GM18519 (cell line): ENCODE measurements around the gene TMEM14A.
"Not testable (repeated sequence)": the region's sequence is repeated elsewhere in the genome, so short reads cannot be mapped to it uniquely, and the experiment has no call there.

Source experiments
- ATAC-seq: cut with Tn5 transposase; IDR thresholded peaks from one replicate; pipeline ENCODE4 v1.9.1; 2021; ENCODE audit warnings: mild to moderate bottlenecking, moderate library complexity; ENCODE audit not compliant: unreplicated experiment, low FRiP score

Gene TMEM14A

DNA sequence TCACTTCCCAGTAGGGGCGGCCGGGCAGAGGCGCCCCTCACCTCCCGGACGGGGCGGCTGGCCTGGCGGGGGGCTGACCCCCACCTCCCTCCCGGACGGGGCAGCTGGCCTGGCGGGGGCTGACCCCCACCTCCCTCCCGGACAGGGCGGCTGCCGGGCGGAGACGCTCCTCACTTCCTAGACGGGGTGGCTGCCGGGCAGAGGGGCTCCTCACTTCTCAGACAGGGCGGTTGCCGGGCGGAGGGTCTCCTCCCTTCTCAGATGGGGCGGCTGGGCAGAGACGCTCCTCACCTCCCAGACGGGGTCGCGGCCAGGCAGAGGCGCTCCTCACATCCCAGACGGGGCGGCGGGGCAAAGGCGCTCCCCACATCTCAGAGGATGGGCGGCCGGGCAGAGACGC lies 15.0 kb upstream of the TMEM14A start:
- not testable (repeated sequence) for ATAC-seq

DNA sequence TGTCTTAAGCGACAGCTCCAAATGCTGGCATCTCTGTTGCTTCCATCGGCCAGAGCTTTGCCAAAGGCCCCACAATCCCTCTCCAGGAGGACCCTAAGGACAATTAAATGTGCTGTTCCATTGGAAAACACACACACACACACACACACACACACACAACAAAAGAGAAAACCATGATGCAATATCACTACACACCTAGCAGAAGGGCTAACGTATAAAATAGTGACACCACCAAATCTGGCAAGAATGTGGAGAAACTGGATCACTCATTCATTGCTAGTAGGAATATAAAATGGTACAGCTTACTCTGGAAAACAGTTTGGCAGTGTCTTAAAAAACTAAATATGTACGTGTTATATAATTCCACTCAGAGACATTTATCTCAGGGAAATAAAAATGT lies 13.0 kb upstream of the TMEM14A start:
- no peak for ATAC-seq

DNA sequence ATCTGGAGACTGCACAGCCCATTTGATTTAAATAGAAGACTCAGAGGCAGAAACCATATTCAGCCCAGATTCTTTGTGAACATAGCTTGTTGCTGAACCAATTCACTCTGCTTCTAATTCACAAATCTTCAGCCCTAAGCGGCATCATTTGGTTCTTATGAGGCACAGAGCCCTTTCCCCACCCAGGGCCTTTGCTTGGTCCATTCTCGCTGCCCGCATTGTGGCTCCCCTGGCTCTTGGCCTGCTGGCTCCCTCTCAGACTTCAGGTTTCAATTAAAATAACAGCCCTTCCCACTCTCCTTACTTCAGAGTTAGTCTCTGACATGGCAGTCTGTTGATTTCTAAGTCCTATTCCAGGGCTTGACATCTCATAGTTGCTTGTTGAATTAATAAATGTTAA lies 9.4 kb upstream of the TMEM14A start:
- no peak for ATAC-seq

DNA sequence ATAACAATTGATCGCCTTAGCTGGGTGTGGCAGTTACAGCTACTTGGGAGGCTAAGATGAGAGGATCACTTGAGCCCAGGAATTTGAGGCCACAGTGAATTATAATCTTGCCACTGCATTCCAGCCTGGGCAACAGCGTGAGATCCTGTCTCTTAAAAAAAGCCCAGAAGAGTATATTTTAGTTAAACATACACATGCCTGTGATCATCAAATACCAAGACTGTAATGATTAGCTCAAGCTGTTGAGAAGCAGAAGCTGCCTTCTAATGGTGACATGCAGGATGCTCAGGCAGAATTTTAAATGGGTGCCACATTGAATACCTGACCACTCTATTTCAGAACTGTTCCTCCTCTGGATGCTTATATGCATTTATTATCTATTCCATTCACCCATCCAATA lies 8.9 kb upstream of the TMEM14A start:
- ATAC-seq: no peak

DNA sequence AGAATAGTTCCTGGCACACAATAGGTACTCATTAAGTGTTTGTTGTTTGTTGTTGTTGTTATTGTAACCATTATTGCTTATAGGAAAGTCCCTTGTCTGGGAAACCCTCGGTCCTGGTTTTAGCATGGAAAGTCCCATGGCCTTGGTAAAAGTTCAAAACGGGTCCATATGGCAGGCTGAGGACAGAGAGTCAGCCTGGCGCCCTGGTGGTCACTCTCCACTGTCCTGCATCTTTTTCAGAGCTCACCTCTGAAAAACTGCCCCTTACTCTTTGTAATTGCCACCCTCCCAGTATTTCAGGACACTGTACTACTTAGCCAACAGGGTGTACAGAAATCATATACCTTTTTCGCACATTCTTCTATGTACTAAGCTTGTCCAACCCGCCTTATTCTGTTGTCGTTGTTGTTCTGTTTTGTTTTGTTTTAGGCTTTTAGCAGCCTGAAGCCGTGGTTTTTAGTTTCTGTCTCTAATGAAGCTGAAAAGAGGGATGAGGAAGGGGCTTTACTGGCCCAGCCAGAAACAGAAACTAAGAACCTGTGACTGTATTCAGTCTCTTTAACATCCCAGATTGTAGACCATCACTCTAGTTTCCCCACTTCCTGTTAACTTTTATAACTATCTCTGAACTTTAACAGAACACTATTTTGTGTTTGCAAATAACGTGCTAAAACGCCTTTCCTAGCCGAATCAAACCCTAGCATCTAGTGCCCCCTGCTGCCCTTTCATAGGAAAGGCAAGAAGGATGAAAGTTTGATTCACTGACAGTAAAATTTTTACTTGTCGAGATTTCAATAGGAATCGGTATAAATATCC lies 7.6 kb upstream of the TMEM14A start:
- ATAC-seq: no peak

DNA sequence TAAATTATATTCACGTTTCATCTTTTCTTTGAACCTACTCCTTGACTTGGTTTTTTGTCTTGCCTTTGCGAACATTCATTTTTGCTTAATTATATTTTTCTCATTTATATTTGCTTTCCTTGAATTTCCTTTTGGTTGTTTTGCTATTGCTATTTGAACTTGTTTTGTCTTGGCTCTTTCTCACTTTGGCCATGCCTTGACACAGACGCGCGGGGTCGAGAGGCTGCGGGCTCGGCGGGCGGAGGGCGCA lies 7.1 kb upstream of the TMEM14A start:
- ATAC-seq: no peak

DNA sequence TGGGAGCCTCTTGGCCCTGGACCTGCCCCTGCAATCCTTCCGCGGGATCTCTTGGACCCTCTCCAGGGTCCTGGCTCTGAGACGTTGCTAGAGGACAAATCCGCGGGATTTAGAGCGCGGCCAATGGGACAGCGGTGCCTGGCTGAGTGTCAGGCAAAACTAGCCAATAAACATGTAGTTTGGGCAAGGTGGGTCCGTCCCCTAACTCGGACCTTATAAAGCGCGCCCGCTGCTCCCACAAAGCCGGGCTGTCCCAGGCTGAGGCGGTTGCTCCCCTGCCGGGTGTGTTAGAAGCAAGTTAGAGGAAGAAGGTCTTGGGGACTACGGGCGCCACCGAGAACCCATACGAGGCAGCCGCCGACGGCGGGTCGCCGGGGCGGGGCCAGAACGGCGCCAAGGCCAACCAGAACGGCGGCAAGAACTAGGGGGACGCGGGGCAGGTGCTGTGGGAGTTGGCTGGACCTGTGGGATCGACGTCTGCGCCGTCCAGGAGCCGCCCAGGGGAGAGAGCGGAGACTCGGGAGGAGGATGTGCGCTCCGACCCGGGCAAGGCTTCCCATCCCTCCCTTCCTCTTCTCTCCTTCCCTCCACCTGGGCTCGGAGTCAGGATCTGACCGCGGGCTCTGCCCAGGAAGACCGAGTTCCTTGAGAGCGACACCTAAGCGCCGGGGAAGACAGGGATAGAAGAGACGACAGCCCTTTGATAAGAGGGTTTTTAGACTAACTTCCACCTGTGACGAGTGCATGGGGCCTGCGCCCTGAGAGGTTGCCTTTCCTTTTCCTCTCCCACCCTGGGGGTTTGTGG lies 6.5 kb upstream of the TMEM14A start:
- peak; percentile 75 for ATAC-seq

DNA sequence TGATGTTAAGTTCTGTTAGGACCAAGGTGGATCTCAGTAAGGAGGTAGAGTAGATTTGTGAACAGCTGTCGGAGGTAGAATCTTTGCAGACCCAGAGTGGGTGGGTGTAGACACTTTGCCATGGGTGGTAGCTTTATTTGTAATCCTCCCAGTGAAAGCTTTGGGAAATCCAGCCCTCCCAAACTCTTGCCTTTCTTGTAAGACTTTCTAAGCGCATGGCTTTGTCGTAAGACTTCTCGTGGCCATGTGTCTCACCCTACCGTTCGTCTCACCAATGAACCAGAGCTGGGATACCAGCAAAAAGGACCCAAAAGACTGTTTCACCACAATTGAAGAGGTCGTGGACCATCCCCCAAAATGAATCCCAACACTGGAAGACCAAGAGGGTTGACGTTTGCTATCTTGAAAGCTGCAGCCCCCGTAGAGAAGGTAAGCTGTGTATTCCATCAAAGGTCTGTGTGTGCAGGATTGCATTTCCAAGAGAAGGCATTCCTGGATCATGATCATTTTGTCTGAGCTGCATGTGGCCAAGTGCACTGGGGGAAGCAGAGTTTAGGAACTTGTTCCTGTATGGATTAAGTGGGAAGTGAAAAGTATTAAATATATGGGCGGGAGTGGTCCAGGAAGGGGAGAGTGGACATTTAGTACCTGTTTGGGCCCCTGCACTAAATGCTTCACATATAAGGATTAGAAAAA lies 5.8 kb upstream of the TMEM14A start:
- ATAC-seq: no peak

DNA sequence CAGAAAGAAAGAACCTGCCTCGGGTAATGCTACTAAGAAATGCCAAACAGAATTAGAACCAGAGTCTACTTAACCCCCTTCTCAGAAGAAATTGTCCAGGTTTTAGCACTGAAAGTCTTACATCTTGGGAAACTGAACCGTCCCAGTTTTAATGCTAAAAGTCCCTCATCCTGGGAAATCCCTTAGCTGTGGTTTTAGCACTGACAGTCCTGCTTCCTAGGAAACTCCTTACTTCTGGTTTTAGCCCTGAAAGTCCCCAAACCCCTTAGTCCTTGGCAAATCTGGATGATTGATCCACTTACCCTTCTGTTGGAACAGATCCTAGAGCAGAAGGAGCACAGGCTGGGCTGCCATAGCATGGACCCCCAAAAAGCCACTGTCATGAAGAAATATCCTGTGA lies 4.8 kb upstream of the TMEM14A start:
- no peak for ATAC-seq

DNA sequence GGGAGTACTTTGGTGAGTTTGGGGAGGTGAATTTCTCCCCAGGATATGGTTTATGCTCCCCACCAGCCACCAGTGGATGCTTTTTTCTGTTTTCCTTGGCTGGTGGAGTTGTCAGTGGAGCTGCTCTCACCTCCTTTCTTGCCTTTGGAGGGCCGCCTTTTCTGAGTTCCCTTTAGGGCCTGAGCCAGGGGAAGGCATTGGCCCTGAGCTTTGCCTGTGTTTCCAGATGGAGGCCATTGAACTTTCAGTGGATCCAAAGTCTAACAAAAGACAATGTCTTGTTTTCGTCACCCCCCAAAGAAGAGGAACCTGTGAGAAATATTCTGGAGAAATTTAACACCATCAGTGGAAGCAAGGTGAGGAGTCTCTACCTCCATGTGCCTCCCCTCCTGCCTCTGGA lies 4.4 kb upstream of the TMEM14A start:
- ATAC-seq: no peak

DNA sequence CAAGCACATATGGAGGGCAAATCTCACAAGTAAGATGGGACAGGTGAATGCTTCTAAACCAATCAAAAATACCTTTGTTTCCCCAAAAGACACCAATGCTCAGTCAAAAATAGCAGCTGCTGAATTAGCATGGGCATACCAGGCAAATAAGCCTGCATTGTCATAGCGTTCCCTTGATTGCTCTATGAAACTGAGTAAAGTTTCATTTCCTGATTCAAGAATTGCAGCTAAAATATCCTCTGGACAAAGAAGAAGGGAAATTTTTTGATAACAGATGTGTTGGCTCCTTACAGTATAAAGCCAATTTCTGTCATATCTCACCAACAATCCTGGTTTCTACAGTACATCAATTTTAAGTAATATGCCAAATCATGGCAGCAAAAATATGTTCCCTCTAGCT lies 3.3 kb upstream of the TMEM14A start:
- ATAC-seq: no peak

DNA sequence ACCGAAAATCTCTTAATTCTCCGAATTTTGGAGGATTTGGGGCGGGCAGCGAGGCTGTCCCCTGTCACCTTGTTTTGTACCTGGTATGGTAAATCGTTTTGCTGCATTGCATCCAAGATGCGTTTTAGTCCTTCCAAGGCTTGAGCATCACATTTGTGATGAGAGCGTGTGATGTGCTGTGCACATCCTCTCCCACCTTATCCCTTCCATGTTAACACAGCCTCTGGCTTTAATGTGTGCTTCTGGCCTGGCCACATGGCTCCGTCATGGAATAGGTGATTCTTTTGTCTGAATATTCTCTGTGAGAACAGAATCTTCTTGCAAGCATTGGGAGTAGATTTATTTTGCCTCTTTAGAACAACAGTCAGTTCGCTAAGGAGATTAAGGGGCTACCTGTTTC lies 763 bp downstream of the TMEM14A start:
- no peak for ATAC-seq

DNA sequence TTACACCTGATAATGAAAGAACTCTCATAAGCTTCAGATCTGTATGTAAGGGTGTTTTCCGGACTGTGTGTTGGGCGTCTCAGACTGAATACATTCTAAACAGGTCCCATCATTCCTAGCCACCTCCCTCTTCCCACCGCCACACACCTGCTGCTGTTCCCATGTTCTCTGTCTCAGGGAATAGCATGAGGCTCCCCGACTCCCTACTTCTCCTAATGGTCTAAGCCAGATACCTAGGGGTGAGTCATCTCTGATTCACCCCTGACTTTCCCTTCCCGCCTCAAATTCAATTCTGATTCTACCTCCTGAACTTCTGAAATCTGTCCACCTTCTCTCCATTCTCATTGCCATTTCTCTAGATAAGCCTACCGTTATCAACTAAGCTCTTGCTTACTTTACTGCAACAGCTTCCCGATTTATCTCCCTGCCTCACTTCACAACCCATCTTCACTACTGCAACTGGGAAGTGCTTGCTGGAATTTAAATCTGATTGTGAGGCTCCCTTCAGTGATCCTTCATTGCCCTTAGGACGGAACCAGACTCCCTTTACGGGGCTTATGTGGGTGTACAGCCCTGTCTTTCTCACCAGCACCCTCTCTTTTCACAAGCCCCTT lies 1.6 kb downstream of the TMEM14A start:
- ATAC-seq: no peak

DNA sequence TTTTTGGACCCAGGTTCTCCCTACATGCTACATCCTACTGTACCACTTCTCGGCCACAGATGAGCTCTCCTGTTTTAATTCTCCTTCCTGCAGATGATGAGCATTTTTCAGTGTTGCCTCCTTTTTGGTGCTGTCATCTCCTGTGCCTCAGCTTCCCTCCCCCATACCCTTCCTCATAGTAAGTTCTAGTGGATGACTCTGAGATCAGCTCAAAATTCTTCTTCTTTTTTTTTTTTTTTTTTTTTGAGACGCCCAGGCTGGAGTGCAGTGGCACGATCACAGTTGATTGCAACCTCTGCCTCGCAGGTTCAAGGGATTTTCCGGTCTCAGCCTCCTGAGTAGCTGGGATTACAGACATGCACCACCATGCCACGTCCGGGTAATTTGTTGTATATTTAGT lies 3.8 kb downstream of the TMEM14A start:
- no peak for ATAC-seq

DNA sequence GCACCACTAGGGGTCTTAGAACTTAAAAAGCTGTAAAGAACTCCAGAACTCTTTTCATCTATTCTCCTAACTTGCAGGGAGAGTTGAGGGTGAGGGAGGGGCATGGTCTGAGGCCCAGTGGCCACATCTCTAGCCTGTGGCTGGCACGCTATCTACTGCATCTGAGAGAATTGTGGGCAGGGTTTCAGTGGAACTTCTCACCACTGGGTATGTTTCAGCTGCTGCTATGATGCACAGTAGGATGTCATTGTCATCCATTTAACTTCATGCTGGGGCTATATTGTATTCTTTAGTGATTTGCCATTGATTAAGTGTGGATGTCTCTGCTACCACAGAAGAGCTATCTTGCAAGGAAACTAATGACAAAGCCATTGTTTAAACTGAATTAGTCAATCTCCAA lies 4.5 kb downstream of the TMEM14A start:
- no peak for ATAC-seq

DNA sequence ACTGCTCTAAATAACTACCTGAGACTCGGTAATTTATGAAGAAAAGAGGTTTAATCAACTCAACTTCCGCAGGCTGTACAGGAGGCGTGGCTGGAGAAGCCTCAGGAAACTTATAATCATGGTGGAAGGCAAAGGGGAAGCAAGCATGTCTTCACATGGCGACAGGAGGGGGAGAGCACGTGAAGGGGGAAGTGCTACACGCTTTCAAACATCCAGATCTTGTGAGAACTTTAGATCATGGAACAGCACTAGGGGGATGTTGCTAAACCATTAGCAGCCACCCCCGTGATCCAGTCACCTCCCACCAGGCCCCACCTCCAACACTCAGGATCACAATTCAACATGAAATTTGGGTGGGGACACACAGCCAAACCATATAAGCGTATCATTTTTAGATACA lies 5.7 kb downstream of the TMEM14A start:
- not testable (repeated sequence) for ATAC-seq

DNA sequence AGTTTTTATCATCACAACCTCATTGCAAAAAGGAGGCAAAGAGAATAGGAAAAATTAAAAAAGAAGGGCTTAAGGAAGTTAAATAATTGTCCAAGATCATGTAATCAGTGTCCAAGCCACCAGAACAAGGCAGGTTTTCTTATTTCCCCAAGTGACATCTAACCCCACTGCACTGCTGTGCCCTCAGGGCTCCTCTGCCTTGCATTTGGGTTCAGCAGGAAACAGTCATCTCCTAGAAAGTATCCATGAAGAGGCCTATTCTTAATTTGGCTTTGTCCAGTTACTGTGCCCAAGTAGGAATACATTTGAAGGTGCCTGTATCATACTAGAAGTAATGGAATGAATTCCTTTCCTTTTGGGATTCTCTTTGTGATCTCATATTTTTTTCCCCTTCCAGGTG lies 10.5 kb downstream of the TMEM14A start:
- ATAC-seq: no peak

DNA sequence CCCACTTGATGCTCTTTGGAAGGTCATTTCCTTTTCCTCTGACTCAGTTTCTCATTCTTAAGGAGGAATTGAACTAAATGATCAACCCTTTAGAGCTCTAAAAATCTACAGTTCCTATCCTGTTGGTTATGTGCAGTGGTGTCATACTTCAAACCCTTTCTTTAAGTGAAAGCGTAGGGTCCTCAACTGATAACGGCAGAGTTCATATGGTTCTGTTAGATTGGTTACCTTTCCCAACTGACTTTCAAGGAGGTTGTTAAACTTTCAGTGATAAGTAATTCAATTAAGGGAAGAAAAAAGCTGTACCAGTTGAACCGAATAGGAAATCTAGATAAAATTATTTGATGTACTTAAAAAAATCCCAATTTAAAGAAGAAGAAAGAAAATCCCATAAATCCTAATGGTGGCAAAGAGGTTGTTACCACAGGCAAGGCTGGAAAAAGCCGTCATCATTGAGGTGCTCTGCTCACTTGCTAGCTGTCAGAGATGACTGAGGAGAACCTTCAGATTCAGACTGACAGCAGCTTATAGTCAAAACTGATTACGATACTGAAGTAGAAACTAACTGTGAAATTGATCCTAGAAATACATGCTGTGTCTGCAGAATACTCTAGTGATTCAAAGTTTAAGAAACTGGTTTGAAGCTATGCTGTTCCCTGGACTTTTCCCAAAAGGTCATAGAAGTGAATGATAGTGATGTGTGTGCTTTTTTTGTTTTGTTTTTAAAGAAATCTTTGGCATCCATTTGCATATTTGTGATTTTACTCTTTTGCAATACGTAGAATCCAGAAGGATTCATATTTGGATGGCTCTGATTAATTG lies 16.2 kb downstream of the TMEM14A start:
- no peak for ATAC-seq

DNA sequence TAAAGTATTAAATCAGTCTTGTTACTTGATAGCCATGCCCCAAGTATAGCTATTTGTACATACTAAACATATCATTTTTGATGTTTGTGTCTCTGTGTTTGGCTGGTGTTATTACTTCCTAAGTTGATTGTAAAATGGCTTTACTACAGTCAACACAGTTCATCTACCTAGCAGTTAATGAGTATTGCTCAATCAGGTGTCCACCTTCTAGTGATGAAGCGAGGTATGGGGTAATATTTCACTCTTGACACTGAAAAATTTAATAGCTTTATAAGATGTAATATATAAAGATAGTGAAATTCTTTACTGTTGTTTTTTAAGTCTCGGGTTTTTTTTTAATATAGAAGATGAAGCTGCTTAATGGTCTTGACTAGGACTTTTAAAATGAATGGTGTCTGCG lies 18.9 kb downstream of the TMEM14A start:
- ATAC-seq: no peak

DNA sequence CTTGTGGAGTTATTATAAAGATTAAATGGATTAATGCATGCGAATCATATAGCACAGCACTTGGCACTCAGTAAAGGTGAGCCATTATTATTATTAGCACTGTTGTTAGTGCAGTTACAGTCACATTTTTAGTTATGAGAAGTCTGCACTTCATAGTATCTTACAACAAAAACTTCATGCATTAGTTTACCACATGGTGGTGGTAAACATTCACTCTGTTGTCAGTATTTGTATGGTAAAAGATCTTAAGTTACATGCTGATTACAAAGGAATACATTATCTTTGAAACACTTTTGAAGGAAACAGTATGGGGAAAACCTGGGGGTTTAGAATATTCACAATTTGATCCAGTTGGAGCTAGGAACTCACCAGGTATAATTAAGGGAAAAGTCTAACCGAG lies 20.8 kb downstream of the TMEM14A start:
- ATAC-seq: no peak
